ENCODE results near the gene TEX22. TPM values are rescaled to one million over a fixed set of nuclear protein-coding genes. Genes with fewer than 3 reads are reported as not detected.

The TEX22 gene
- total RNA-seq, 1 donor from 2014 or later: not detected

- Histone ChIP-seq H3K79me2 (ENCODE audit: low read depth) (peaks cover 79% of the 10 kb centered on the region), H3K36me3 (no peaks in the 10 kb centered on the region)
- TF ChIP-seq CTCF (IDR thresholded peaks at IDR 0.05) (no peak), EZH2 (IDR thresholded peaks at IDR 0.05) (no peak), EZH2phosphoT487 (IDR thresholded peaks at IDR 0.05) (no peak)
These were observed 38.8 kb downstream of the TEX22 start for GRCh38 chr14:105436891-105437722.

GRCh38 chr14:105437723-105438500 lies 39.6 kb downstream of the TEX22 start:
- DNase-seq (ENCODE audit: low spot score): no peak
- H3K9me3 Mint-ChIP-seq: peaks cover 14% of the 10 kb centered on the region
- no peak overlapping the region for H3K27ac Mint-ChIP-seq
- no peaks in the 10 kb centered on the region for H3K4me1 Mint-ChIP-seq
- Histone ChIP-seq H3K9me3 (ENCODE audit: low read depth) (no peaks in the 10 kb centered on the region), H3K27me3 (no peaks in the 10 kb centered on the region), H3K4me2 (no peak overlapping the region), H3K9ac (no peak overlapping the region), H3K4me1 (no peaks in the 10 kb centered on the region), H3K79me2 (ENCODE audit: low read depth) (peaks cover 71% of the 10 kb centered on the region), H4K20me1 (ENCODE audit: low read depth) (peaks cover 83% of the 10 kb centered on the region), H3K36me3 (no peaks in the 10 kb centered on the region), H3K27ac (no peak overlapping the region), H2AFZ (replicated peaks) (no peak overlapping the region), H3F3A (ENCODE audit: low read depth) (no peaks in the 10 kb centered on the region), H3K4me3 (no peak overlapping the region)
- no peak overlapping the region for H3K4me3 Mint-ChIP-seq
- H3K27me3 Mint-ChIP-seq (ENCODE audit: insufficient read depth, low read depth): no peaks in the 10 kb centered on the region
- H3K36me3 Mint-ChIP-seq: peaks cover 24% of the 10 kb centered on the region
- TF ChIP-seq EZH2phosphoT487 (IDR thresholded peaks at IDR 0.05) (no peak), EZH2 (IDR thresholded peaks at IDR 0.05) (no peak), CTCF (IDR thresholded peaks at IDR 0.05) (no peak)

More at GRCh38 chr14:105436891-105437722, 38.8 kb downstream of the TEX22 start:
- Histone ChIP-seq H3K4me3 (no peak overlapping the region), H4K20me1 (ENCODE audit: low read depth) (peaks cover 91% of the 10 kb centered on the region), H3K4me2 (no peak overlapping the region), H3F3A (ENCODE audit: low read depth) (no peaks in the 10 kb centered on the region), H3K9ac (no peak overlapping the region), H3K27ac (no peak overlapping the region), H2AFZ (replicated peaks) (no peak overlapping the region), H3K27me3 (no peaks in the 10 kb centered on the region), H3K4me1 (no peaks in the 10 kb centered on the region), H3K9me3 (ENCODE audit: low read depth) (no peaks in the 10 kb centered on the region)
- Mint-ChIP-seq H3K27me3 (ENCODE audit: insufficient read depth, low read depth) (no peaks in the 10 kb centered on the region), H3K4me3 (no peak overlapping the region), H3K36me3 (peaks cover 21% of the 10 kb centered on the region), H3K27ac (no peak overlapping the region), H3K9me3 (peaks cover 14% of the 10 kb centered on the region), H3K4me1 (no peaks in the 10 kb centered on the region)
- no peak for DNase-seq (ENCODE audit: low spot score)

- Histone ChIP-seq H3K4me3 (no peak overlapping the region), H2AFZ (replicated peaks) (no peak overlapping the region), H3K27ac (no peak overlapping the region), H3K27me3 (no peaks in the 10 kb centered on the region), H3K4me1 (no peaks in the 10 kb centered on the region), H3K79me2 (ENCODE audit: low read depth) (peaks cover 59% of the 10 kb centered on the region), H3K9ac (no peak overlapping the region), H3F3A (ENCODE audit: low read depth) (no peaks in the 10 kb centered on the region), H3K9me3 (ENCODE audit: low read depth) (no peaks in the 10 kb centered on the region), H3K36me3 (no peaks in the 10 kb centered on the region), H3K4me2 (no peak overlapping the region), H4K20me1 (ENCODE audit: low read depth) (peaks cover 70% of the 10 kb centered on the region)
- Mint-ChIP-seq H3K4me1 (no peaks in the 10 kb centered on the region), H3K4me3 (no peak overlapping the region), H3K36me3 (peaks cover 19% of the 10 kb centered on the region), H3K9me3 (peaks cover 11% of the 10 kb centered on the region), H3K27ac (no peak overlapping the region), H3K27me3 (ENCODE audit: insufficient read depth, low read depth) (no peaks in the 10 kb centered on the region)
- no peak for TF ChIP-seq EZH2phosphoT487 (IDR thresholded peaks at IDR 0.05)
- TF ChIP-seq EZH2 (IDR thresholded peaks at IDR 0.05): no peak
- no peak for TF ChIP-seq CTCF (IDR thresholded peaks at IDR 0.05)
- no peak for DNase-seq (ENCODE audit: low spot score)
These were observed 40.8 kb downstream of the TEX22 start for GRCh38 chr14:105439179-105439578.

Data from neural progenitor cell (in vitro differentiated cells).